DND-41 (cell line): ENCODE results near the gene SPEG.

Experiments
- ATAC-seq: fragments of 200-7000 bp; cut with Tn5 transposase; 3 replicates; pipeline ENCODE4 v1.9.1; 2021; ENCODE audit warnings: low read depth; ENCODE audit not compliant: insufficient read depth
- DNase-seq: peaks from one replicate; pipeline ENCODE4 v3.0.0-alpha.2; 2020
- H2AFZ ChIP-seq: 2 replicates; pipeline ENCODE4 v1.6.0; 2012; ENCODE audit warnings: low read depth, low read length
- H3K27ac ChIP-seq: 2 replicates; pipeline ENCODE4 v1.5.1; 2012; ENCODE audit warnings: low read length, inconsistent platforms
- H3K27me3 ChIP-seq: fragments of 200-600 bp; sonication (generic); 2 replicates; pipeline ENCODE4 v1.6.0; 2012; ENCODE audit warnings: low read length, mild to moderate bottlenecking, inconsistent platforms; ENCODE audit not compliant: insufficient read depth, poor library complexity
- H3K36me3 ChIP-seq: 2 replicates; pipeline ENCODE4 v1.5.1; 2012; ENCODE audit warnings: low read length, inconsistent platforms; ENCODE audit not compliant: insufficient read depth
- H3K4me1 ChIP-seq: 2 replicates; pipeline ENCODE4 v1.5.1; 2012; ENCODE audit warnings: mild to moderate bottlenecking, low read length; ENCODE audit not compliant: insufficient read depth
- H3K4me2 ChIP-seq: 2 replicates; pipeline ENCODE4 v1.6.0; 2012; ENCODE audit warnings: mild to moderate bottlenecking, moderate library complexity, low read length, inconsistent platforms; ENCODE audit not compliant: insufficient read depth
- H3K4me3 ChIP-seq, 2 experiments: fragments of 200-600 bp in 1 of 2; shearing (Covaris generic) in 1 of 2; 2 replicates each; pipeline ENCODE4 v1.5.1; 2012 to 2016; ENCODE audit warnings: inconsistent platforms in 2 of 2, low read length in 2 of 2, mild to moderate bottlenecking in 2 of 2, low read depth in 1 of 2, moderate library complexity in 1 of 2
- H3K79me2 ChIP-seq: 2 replicates; pipeline ENCODE4 v1.6.0; 2012; ENCODE audit warnings: low read length, inconsistent platforms; ENCODE audit not compliant: insufficient read depth
- H3K9ac ChIP-seq: 2 replicates; pipeline ENCODE4 v1.6.0; 2012; ENCODE audit warnings: low read depth, mild to moderate bottlenecking, inconsistent platforms, low read length, moderate library complexity
- H3K9me3 ChIP-seq: 2 replicates; pipeline ENCODE4 v1.5.1; 2012; ENCODE audit warnings: low read length, moderate library complexity, mild to moderate bottlenecking, inconsistent platforms; ENCODE audit not compliant: insufficient read depth, severe bottlenecking
- H4K20me1 ChIP-seq: 2 replicates; pipeline ENCODE4 v1.6.0; 2012; ENCODE audit warnings: low read length; ENCODE audit not compliant: insufficient read depth
- EZH2 ChIP-seq: IDR thresholded peaks from 3 replicates; pipeline ENCODE4 v1.6.1; 2012; ENCODE audit warnings: borderline replicate concordance, low read depth, mild to moderate bottlenecking, moderate library complexity, low read length, inconsistent platforms; ENCODE audit not compliant: severe bottlenecking
- TF ChIP-seq, protein P1 (sequence below): IDR thresholded peaks from 2 replicates; pipeline ENCODE4 v1.5.1; 2012; ENCODE audit warnings: borderline replicate concordance, low read length, moderate library complexity, mild to moderate bottlenecking; ENCODE audit not compliant: poor library complexity, severe bottlenecking; ENCODE audit errors: extremely low read depth

SPEG gene

DNA sequence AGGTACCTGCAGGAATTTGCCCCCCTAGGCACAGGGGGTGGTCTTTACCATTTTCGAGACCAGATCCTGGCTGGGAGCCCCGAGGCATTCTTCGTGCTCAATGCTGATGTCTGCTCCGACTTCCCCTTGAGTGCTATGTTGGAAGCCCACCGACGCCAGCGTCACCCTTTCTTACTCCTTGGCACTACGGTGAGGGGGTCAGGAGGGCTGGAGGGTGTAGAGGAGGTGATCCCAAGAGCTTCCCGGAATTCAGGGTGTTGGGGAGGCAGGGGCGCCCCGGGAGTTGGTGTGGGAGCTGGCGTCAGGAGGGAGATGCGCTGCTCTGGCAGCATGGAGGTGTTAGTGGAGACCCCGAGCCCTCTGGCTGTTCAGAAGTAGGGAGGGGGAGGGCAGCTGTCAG, 67.2 kb downstream of the SPEG start:
- DNase-seq (no peak), ATAC-seq (no peak)
- TF ChIP-seq, protein P1, sequence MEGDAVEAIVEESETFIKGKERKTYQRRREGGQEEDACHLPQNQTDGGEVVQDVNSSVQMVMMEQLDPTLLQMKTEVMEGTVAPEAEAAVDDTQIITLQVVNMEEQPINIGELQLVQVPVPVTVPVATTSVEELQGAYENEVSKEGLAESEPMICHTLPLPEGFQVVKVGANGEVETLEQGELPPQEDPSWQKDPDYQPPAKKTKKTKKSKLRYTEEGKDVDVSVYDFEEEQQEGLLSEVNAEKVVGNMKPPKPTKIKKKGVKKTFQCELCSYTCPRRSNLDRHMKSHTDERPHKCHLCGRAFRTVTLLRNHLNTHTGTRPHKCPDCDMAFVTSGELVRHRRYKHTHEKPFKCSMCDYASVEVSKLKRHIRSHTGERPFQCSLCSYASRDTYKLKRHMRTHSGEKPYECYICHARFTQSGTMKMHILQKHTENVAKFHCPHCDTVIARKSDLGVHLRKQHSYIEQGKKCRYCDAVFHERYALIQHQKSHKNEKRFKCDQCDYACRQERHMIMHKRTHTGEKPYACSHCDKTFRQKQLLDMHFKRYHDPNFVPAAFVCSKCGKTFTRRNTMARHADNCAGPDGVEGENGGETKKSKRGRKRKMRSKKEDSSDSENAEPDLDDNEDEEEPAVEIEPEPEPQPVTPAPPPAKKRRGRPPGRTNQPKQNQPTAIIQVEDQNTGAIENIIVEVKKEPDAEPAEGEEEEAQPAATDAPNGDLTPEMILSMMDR, result no peak
- TF ChIP-seq EZH2, result no peak
- no peak overlapping the region for H2AFZ ChIP-seq
- no peak overlapping the region for H3K27ac ChIP-seq
- H4K20me1 ChIP-seq, result no peaks in the 10 kb centered on the region
- H3K36me3 ChIP-seq, result peaks cover 25% of the 10 kb centered on the region
- H3K4me3 ChIP-seq, result no peak overlapping the region
- H3K9ac ChIP-seq, result no peak overlapping the region
- H3K27me3 ChIP-seq, result no peaks in the 10 kb centered on the region
- H3K9me3 ChIP-seq, result no peaks in the 10 kb centered on the region
- no peak overlapping the region for H3K4me2 ChIP-seq
- peaks cover 24% of the 10 kb centered on the region for H3K4me1 ChIP-seq
- peaks cover 7% of the 10 kb centered on the region; the same call in 1 of the 2 replicates for H3K79me2 ChIP-seq

DNA sequence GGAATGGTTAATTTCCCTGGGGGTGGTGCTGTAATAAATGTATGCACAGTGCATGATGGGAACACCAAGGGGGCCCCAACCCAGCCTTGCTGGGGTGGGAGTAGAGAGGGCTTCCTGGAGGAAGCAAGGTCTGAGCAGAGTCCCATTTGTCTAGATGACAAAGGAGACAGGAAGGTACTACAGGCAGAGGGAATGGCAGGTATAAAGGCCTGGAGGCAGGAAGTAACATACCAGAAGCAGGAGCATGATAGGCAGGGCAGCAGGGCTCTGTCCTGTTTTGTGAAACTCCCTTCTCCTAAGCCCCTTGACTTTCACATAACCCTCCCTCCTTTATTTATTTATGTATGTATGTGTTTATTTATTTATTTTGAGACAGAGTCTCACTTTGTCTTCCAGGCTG, 68.0 kb downstream of the SPEG start:
- Histone ChIP-seq H3K36me3 (peaks cover 25% of the 10 kb centered on the region), H3K9ac (no peak overlapping the region), H3K9me3 (no peaks in the 10 kb centered on the region), H3K79me2 (peaks cover 7% of the 10 kb centered on the region; the same call in 1 of the 2 replicates), H3K4me3 (no peak overlapping the region), H3K27me3 (no peaks in the 10 kb centered on the region), H3K4me1 (peaks cover 23% of the 10 kb centered on the region), H2AFZ (no peak overlapping the region), H3K4me2 (no peak overlapping the region), H4K20me1 (no peaks in the 10 kb centered on the region), H3K27ac (no peak overlapping the region)
- DNase-seq (no peak), ATAC-seq (no peak)
- no peak for TF ChIP-seq EZH2
- TF ChIP-seq, protein P1, result no peak

DNA sequence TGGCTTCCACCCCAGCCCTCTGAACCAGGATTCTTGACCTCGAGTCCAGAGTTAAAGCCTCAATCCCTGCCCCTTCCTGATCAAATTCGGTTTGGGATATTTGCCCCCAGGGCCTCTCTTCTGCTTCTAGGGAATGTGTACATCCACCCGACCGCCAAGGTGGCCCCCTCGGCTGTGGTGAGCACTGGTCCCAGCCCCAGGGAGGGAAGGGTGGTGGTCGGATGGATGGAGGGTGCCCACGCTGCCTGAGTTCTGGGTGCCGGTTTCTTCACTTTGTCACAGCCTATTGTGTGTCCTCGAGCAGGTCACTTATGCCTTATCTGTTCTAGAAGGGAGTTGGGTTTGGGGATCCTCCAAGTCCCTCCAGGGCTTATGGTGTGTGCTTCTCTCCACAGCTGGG, 70.9 kb downstream of the SPEG start:
- no peak for DNase-seq
- Histone ChIP-seq H2AFZ (no peak overlapping the region), H3K9ac (no peak overlapping the region), H3K27ac (no peak overlapping the region), H3K4me1 (peaks cover 5% of the 10 kb centered on the region; the same call in 1 of the 2 replicates), H3K27me3 (no peaks in the 10 kb centered on the region), H3K4me2 (no peak overlapping the region), H3K36me3 (peaks cover 25% of the 10 kb centered on the region), H4K20me1 (no peaks in the 10 kb centered on the region), H3K4me3 (no peak overlapping the region), H3K79me2 (no peaks in the 10 kb centered on the region), H3K9me3 (no peaks in the 10 kb centered on the region)
- TF ChIP-seq, protein P1, result no peak
- no peak for ATAC-seq

DNA sequence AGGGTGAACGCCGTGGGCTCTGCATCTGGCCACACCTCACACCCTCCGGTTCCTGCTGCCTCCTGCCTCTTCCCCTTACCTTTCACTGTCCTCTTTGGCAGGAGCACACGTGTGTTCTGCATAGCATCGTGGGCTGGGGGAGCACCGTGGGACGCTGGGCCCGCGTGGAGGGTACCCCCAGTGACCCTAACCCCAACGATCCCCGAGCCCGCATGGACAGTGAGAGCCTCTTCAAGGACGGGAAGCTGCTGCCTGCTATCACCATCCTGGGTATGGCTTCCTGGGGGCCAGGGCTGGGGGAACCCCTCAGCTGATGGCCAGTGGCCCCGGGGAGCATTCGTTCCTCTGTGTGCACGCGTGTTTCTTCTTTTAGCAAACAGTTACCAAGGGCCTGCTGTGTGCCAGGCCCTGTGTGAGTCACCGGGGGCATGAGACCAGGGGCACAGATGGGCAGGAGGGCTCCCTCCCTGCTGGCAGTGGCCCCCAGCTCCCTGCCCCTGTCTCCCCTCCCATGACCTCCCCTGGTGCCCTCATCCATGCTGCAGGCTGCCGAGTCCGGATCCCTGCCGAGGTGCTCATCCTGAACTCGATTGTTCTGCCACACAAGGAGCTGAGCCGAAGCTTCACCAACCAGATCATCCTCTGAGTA, 71.6 kb downstream of the SPEG start:
- Histone ChIP-seq H3K27ac (no peak overlapping the region), H3K4me3 (no peak overlapping the region), H2AFZ (no peak overlapping the region), H3K4me1 (peaks cover 5% of the 10 kb centered on the region; the same call in 1 of the 2 replicates), H3K9ac (no peak overlapping the region), H3K4me2 (no peak overlapping the region), H3K36me3 (peaks cover 25% of the 10 kb centered on the region), H3K9me3 (no peaks in the 10 kb centered on the region), H3K27me3 (no peaks in the 10 kb centered on the region), H3K79me2 (no peaks in the 10 kb centered on the region), H4K20me1 (no peaks in the 10 kb centered on the region)
- no peak for DNase-seq
- TF ChIP-seq EZH2, result no peak
- TF ChIP-seq, protein P1, result no peak
- ATAC-seq, result no peak
